ENCODE data around the gene MRGPRX4. TPM values are rescaled to one million over a fixed set of nuclear protein-coding genes. Genes with fewer than 3 reads are reported as not detected.

Gene MRGPRX4
- not detected in 2 replicates for total RNA-seq

GRCh38 chr11:18172666-18173065 is at the start of gene MRGPRX4:
TSS of gene MRGPRX4 (plus strand) at chr11:18172837. CDS start at chr11:18173257, 420 bp downstream.

DNA sequence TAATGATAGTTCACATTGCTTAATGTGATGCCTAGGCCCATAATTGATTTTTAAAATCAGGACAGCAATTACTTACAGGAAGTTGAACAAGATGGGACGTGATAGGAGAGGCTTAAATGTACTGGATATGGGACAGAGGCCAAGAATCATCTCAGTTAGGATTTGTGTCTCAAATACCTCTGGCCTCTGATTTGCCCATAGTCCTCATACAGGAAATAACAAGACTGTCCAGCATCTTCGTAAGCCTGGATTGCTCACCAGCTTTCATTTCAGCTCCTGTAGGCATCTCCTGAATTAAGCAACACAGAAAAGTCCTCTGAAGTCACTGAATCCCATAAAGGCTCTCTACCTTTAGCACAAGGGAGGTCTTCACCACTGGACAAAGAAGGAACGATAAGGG is 40.3 kb upstream of the MRGPRX4 start, which contains the start of gene MRGPRX3:
Gene MRGPRX3, plus strand, starts transcription at position 231 of the 400 bp plus-strand sequence. CDS start 4,632 bp downstream, outside the sequence.

Other genes starting within 250 kb of the MRGPRX4 start
- 16.5 and 32.0 TPM in 2 replicates for gene SERGEF, start 159.8 kb upstream of the MRGPRX4 start, total RNA-seq
- gene TPH1, start 126.6 kb upstream of the MRGPRX4 start, total RNA-seq, result not detected in 2 replicates
- 2.7 and 3.0 TPM in 2 replicates for gene SAAL1, start 66.8 kb upstream of the MRGPRX4 start, total RNA-seq
- not detected in 2 replicates for gene MRGPRX3, start 40.3 kb upstream of the MRGPRX4 start, total RNA-seq
- not detected in 2 replicates for gene SAA4, start 64.0 kb downstream of the MRGPRX4 start, total RNA-seq
- gene SAA2, start 75.8 kb downstream of the MRGPRX4 start, total RNA-seq, result not detected in 2 replicates
- not detected in 2 replicates for gene SAA1, start 93.4 kb downstream of the MRGPRX4 start, total RNA-seq
- gene HPS5, start 149.3 kb downstream of the MRGPRX4 start, total RNA-seq, result 11.1 and 16.2 TPM in 2 replicates
- 35.0 and 39.8 TPM in 2 replicates for gene GTF2H1, start 149.7 kb downstream of the MRGPRX4 start, total RNA-seq
- 1,119 and 1,165 TPM in 2 replicates for gene LDHA, start 221.7 kb downstream of the MRGPRX4 start, total RNA-seq
- gene LDHC, start 239.5 kb downstream of the MRGPRX4 start, total RNA-seq, result 0.25 and 2.4 TPM in 2 replicates

Data from cardiac ventricle fibroblast (primary cell).